ENCODE results near the gene ST8SIA1. TPM values are rescaled to one million over a fixed set of nuclear protein-coding genes. Genes with fewer than 3 reads are reported as not detected.
A peak's percentile ranks its signal among the peaks of the same experiment; 100 is the strongest.

The ST8SIA1 gene
- total and polyA plus RNA-seq, 2 of the 4 experiments (the other 2 are of a cell fraction): not detected

DNA sequence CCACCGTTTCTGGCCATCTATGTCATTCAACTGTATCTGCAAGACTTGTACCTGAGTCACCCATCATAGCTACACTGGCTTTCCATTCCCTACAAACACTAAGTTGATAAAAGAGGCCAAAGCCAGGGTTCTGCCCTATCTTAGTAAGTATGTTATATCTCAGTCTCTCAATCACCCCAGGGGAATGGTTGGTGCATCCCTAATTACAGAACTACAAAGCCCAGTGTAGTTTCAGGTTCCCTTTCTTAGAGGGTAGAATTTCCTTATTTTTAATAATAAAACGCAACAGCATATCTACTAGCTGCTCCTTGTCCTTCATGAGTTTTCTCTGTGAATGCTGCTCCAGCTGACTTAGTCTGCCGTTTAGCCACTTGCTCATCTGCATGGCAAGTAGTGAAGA, 57.6 kb downstream of the ST8SIA1 start:
- peaks cover 9% of the 10 kb centered on the region for H3K4me1 ChIP-seq (ENCODE audit: control insufficient read depth, insufficient read depth, low read length)
- intact Hi-C loops (cut with micrococcal nuclease) (no loop called here), dilution Hi-C loops (cut with HindIII; ENCODE audit: low sequenced_read_pairs, unreplicated experiment) (no loop called here), in situ Hi-C loops (cut with MboI; ENCODE audit: low sequenced_read_pairs) (no loop called here)
- H4K8ac ChIP-seq (ENCODE audit: low read depth in 2 of 2, low read length in 2 of 2): no peak overlapping the region
- no peak overlapping the region for H3K23ac ChIP-seq (ENCODE audit: low read depth, low read length)
- H2AFZ ChIP-seq (replicated peaks; ENCODE audit: low read length, poor library complexity): no peak overlapping the region
- no peak overlapping the region for H3K27ac ChIP-seq (ENCODE audit: insufficient read depth, low read length)
- H2BK15ac ChIP-seq (ENCODE audit: low read depth, low read length): no peak overlapping the region
- CTCF ChIA-PET: interaction anchor here (0.7 kb wide), 1 partner anchor 181 kb away, joined by 5 read pairs; no protein-coding TSS in a partner anchor
- H3K14ac ChIP-seq (replicated peaks; ENCODE audit: low read depth, low read length): no peak overlapping the region
- H4K20me1 ChIP-seq (ENCODE audit: insufficient read depth, low read length): no peaks in the 10 kb centered on the region
- no peak overlapping the region for H3K4me2 ChIP-seq (ENCODE audit: low read depth, low read length)
- H2BK20ac ChIP-seq (ENCODE audit: low read depth, low read length): peak overlapping the region; percentile 64; the same call in 1 of the 2 replicates
- H3K9me1 ChIP-seq (ENCODE audit: insufficient read depth, low read length): 0 out of 2 replicates have a peak, but pooled peaks cover 2% of the 10 kb centered on the region
- H2AK5ac ChIP-seq (ENCODE audit: low read depth, low read length): no peak overlapping the region
- peak overlapping the region; percentile 79; the same call in 1 of the 2 replicates for H3K18ac ChIP-seq (ENCODE audit: low read depth, low read length)
- H4K91ac ChIP-seq (ENCODE audit: insufficient read depth, low read depth, low read length): no peak overlapping the region; the same call in 1 of the 2 replicates
- no peak overlapping the region for H2BK5ac ChIP-seq (ENCODE audit: low read depth, low read length, poor library complexity, severe bottlenecking)
- BruUV-seq (replicated peaks): no TSS peak
- H2BK120ac ChIP-seq (ENCODE audit: low read depth, low read length): peak overlapping the region; percentile 45; the same call in 1 of the 2 replicates
- H2AK9ac ChIP-seq (replicated peaks; ENCODE audit: low read depth, low read length, poor library complexity): no peak overlapping the region
- H3K4me3 ChIP-seq (ENCODE audit: insufficient read depth, low read depth, low read length): no peak overlapping the region
- no peaks in the 10 kb centered on the region for H3K27me3 ChIP-seq (ENCODE audit: control insufficient read depth, insufficient read depth, low read length)
- H3K9me3 ChIP-seq (ENCODE audit: control insufficient read depth, insufficient read depth, low read length): no peaks in the 10 kb centered on the region
- ATAC-seq (ENCODE audit: low read depth) (no peak), DNase-seq (no peak)
- no peak overlapping the region; the same call in 1 of the 2 replicates for H4K5ac ChIP-seq (ENCODE audit: low read depth, low read length)
- H3K4ac ChIP-seq (ENCODE audit: low read depth, low read length): peak overlapping the region; percentile 66
- no peaks in the 10 kb centered on the region for H3K79me1 ChIP-seq (ENCODE audit: low read depth in 1 of 2, low read length in 2 of 2)
- WGBS, 2 experiments (ENCODE audit: extremely low coverage in 2 of 2, insufficient read length in 1 of 2): no CpG with 5 or more reads among the region's 3 CpGs
- TF ChIP-seq MAFK (IDR thresholded peaks at IDR 0.05; ENCODE audit: low read depth, low read length): no peak
- TF ChIP-seq RCOR1 (IDR thresholded peaks at IDR 0.05; ENCODE audit: insufficient replicate concordance, low read length): no peak
- TF ChIP-seq MXI1 (IDR thresholded peaks at IDR 0.05; ENCODE audit: borderline replicate concordance, low read depth, low read length): no peak
- no peak for TF ChIP-seq BHLHE40 (IDR thresholded peaks at IDR 0.05; ENCODE audit: low read depth, low read length)
- TF ChIP-seq, protein P1, sequence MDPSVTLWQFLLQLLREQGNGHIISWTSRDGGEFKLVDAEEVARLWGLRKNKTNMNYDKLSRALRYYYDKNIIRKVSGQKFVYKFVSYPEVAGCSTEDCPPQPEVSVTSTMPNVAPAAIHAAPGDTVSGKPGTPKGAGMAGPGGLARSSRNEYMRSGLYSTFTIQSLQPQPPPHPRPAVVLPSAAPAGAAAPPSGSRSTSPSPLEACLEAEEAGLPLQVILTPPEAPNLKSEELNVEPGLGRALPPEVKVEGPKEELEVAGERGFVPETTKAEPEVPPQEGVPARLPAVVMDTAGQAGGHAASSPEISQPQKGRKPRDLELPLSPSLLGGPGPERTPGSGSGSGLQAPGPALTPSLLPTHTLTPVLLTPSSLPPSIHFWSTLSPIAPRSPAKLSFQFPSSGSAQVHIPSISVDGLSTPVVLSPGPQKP (IDR thresholded peaks at IDR 0.05; ENCODE audit: borderline replicate concordance, low read depth, low read length): no peak
- no peak for TF ChIP-seq RFX5 (IDR thresholded peaks at IDR 0.05; ENCODE audit: low read depth, low read length)
- no peak for TF ChIP-seq CEBPB (IDR thresholded peaks at IDR 0.05; ENCODE audit: low read depth, low read length)
- no peak for TF ChIP-seq CHD1 (IDR thresholded peaks at IDR 0.05; ENCODE audit: low read depth, low read length)
- no peak for TF ChIP-seq RAD21 (IDR thresholded peaks at IDR 0.05; ENCODE audit: low read length)
- no peak for TF ChIP-seq MAZ (IDR thresholded peaks at IDR 0.05; ENCODE audit: borderline replicate concordance, low read depth, low read length)
- no peak for TF ChIP-seq POLR2A (IDR thresholded peaks at IDR 0.05; ENCODE audit: low read depth, low read length)
- no peak for TF ChIP-seq FOS (IDR thresholded peaks at IDR 0.05; ENCODE audit: low read depth, low read length)
- TF ChIP-seq, protein P2, sequence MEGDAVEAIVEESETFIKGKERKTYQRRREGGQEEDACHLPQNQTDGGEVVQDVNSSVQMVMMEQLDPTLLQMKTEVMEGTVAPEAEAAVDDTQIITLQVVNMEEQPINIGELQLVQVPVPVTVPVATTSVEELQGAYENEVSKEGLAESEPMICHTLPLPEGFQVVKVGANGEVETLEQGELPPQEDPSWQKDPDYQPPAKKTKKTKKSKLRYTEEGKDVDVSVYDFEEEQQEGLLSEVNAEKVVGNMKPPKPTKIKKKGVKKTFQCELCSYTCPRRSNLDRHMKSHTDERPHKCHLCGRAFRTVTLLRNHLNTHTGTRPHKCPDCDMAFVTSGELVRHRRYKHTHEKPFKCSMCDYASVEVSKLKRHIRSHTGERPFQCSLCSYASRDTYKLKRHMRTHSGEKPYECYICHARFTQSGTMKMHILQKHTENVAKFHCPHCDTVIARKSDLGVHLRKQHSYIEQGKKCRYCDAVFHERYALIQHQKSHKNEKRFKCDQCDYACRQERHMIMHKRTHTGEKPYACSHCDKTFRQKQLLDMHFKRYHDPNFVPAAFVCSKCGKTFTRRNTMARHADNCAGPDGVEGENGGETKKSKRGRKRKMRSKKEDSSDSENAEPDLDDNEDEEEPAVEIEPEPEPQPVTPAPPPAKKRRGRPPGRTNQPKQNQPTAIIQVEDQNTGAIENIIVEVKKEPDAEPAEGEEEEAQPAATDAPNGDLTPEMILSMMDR (conservative IDR thresholded peaks at IDR 0.05; ENCODE audit: low read depth, low read length): no peak
- TF ChIP-seq, protein P3, sequence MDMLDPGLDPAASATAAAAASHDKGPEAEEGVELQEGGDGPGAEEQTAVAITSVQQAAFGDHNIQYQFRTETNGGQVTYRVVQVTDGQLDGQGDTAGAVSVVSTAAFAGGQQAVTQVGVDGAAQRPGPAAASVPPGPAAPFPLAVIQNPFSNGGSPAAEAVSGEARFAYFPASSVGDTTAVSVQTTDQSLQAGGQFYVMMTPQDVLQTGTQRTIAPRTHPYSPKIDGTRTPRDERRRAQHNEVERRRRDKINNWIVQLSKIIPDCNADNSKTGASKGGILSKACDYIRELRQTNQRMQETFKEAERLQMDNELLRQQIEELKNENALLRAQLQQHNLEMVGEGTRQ (IDR thresholded peaks at IDR 0.05; ENCODE audit: low read depth, low read length): no peak
- TF ChIP-seq SMC3 (IDR thresholded peaks at IDR 0.05; ENCODE audit: low read depth, low read length): no peak
- POLR2A ChIA-PET (ENCODE audit: unreplicated experiment): interaction anchor here (0.7 kb wide), 1 partner anchor 29 kb away, joined by 5 read pairs; no protein-coding TSS in a partner anchor
- H3K36me3 ChIP-seq (ENCODE audit: control insufficient read depth, insufficient read depth, low read length): no peaks in the 10 kb centered on the region
- no peak overlapping the region for H3K9ac ChIP-seq (ENCODE audit: low read depth, low read length)
- H3K56ac ChIP-seq (ENCODE audit: extremely low read depth, insufficient read depth, low read length): no peak overlapping the region
